MM.1S (cell line): ENCODE results near the gene ECT2.

Experiments
- EZH2 ChIP-seq: fragments of 300-600 bp; sonication (generic); optimal IDR thresholded peaks from 2 replicates; pipeline ENCODE3; 2017; ENCODE audit warnings: low read depth, mild to moderate bottlenecking, antibody characterized with exemption, low read length, mixed read lengths
- TF ChIP-seq, protein P1 (sequence below): fragments of 300-600 bp; sonication (generic); IDR thresholded peaks from 2 replicates; pipeline ENCODE4 v1.5.1; 2016; ENCODE audit warnings: antibody characterized with exemption, low read length, mixed read lengths

DNA sequence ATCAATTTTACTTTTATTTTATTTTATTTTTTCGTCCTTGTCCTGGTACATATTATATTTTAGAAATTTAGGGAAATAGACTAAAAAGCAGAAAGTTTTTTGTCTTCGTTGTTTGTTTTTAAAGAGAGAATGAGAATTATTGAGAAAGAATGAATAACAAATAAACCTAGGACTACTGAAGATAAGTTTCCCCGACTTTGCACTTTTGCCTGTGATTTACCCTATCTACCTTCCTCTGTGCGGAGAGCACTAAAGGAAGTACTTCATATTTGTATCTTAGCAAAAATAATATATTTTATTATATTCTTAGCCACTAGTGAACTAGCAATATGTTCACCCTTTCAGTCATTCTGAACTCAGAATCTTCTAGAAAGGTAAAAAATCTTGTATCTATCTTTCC is 60.6 kb downstream of the ECT2 start:
- TF ChIP-seq, protein P1, sequence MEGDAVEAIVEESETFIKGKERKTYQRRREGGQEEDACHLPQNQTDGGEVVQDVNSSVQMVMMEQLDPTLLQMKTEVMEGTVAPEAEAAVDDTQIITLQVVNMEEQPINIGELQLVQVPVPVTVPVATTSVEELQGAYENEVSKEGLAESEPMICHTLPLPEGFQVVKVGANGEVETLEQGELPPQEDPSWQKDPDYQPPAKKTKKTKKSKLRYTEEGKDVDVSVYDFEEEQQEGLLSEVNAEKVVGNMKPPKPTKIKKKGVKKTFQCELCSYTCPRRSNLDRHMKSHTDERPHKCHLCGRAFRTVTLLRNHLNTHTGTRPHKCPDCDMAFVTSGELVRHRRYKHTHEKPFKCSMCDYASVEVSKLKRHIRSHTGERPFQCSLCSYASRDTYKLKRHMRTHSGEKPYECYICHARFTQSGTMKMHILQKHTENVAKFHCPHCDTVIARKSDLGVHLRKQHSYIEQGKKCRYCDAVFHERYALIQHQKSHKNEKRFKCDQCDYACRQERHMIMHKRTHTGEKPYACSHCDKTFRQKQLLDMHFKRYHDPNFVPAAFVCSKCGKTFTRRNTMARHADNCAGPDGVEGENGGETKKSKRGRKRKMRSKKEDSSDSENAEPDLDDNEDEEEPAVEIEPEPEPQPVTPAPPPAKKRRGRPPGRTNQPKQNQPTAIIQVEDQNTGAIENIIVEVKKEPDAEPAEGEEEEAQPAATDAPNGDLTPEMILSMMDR = no peak
- no peak for TF ChIP-seq EZH2
